OCI-LY7 (cell line): Measurements from ENCODE around the gene STPG3. TPM values are rescaled to one million over a fixed set of nuclear protein-coding genes. Genes with fewer than 3 reads are reported as not detected.
"Not testable (repeated sequence)": the region's sequence is repeated elsewhere in the genome, so short reads cannot be mapped to it uniquely, and the experiment has no call there.

Experiments
- BruUV-seq: library from RNA; stranded (reverse); fragments of 400-500 nt; replicated peaks from 2 replicates; lab custom pipeline; 2021; lab: Mats Ljungman, UMichigan
- CTCF ChIA-PET: fragments of 300-600 bp; sonication (Branson Sonifier 250); formaldehyde crosslinking; loops from one replicate; lab custom pipeline; 2022; ENCODE audit warnings: antibody characterized with exemption; ENCODE audit not compliant: unreplicated experiment; lab: Charles Lee
- POLR2A ChIA-PET: fragments of 300-600 bp; sonication (Branson Sonifier 250); formaldehyde crosslinking; loops from one replicate; lab custom pipeline; 2022; ENCODE audit warnings: antibody characterized with exemption; lab: Charles Lee
- DNase-seq: peaks from one replicate; pipeline ENCODE4 v3.0.0-alpha.2; 2015; ENCODE audit warnings: low spot score
- H2AFZ ChIP-seq: fragments of 200-600 bp; sonication (generic), shearing (Covaris generic); 2 replicates; pipeline ENCODE4 v1.6.1; 2014; ENCODE audit warnings: mild to moderate bottlenecking, antibody characterized with exemption, low read length, moderate library complexity
- H3K27ac ChIP-seq: fragments of 200-600 bp; sonication (generic); 2 replicates; pipeline ENCODE4 v1.5.1; 2014; ENCODE audit warnings: mixed run types, low read depth, mild to moderate bottlenecking, moderate library complexity, low read length, inconsistent platforms; ENCODE audit not compliant: poor library complexity, severe bottlenecking
- H3K36me3 ChIP-seq: fragments of 200-600 bp; sonication (generic); 2 replicates; pipeline ENCODE4 v1.6.1; 2014; ENCODE audit warnings: mild to moderate bottlenecking, antibody characterized with exemption, low read length, moderate library complexity, mixed read lengths; ENCODE audit not compliant: insufficient read depth
- H3K4me1 ChIP-seq: fragments of 200-600 bp; sonication (generic); 2 replicates; pipeline ENCODE4 v1.5.1; 2014; ENCODE audit warnings: mild to moderate bottlenecking, low read length; ENCODE audit not compliant: insufficient read depth, poor library complexity, severe bottlenecking
- H3K4me2 ChIP-seq: fragments of 200-600 bp; sonication (generic); 2 replicates; pipeline ENCODE4 v1.6.1; 2014; ENCODE audit warnings: mild to moderate bottlenecking, low read length
- H3K4me3 ChIP-seq: fragments of 200-600 bp; sonication (generic); 2 replicates; pipeline ENCODE4 v1.5.1; 2014; ENCODE audit warnings: mild to moderate bottlenecking, low read depth, low read length; ENCODE audit not compliant: poor library complexity, severe bottlenecking
- H3K79me2 ChIP-seq: fragments of 200-600 bp; sonication (generic); 2 replicates; pipeline ENCODE4 v1.6.1; 2016; ENCODE audit warnings: low read depth, mild to moderate bottlenecking, low read length, moderate library complexity, mixed read lengths; ENCODE audit not compliant: insufficient read depth
- H3K9me2 ChIP-seq: fragments of 200-600 bp; sonication (generic); 2 replicates; pipeline ENCODE4 v1.6.1; 2016; ENCODE audit warnings: mild to moderate bottlenecking, low read length, mixed read lengths; ENCODE audit not compliant: insufficient read depth
- H3K9me3 ChIP-seq: fragments of 200-600 bp; sonication (generic); 2 replicates; pipeline ENCODE4 v1.6.1; 2014; ENCODE audit warnings: mild to moderate bottlenecking, mixed run types, low read length, mixed read lengths
- H4K20me1 ChIP-seq: fragments of 200-600 bp; sonication (generic); 2 replicates; pipeline ENCODE4 v1.6.1; 2014; ENCODE audit warnings: mild to moderate bottlenecking, antibody characterized with exemption, low read length, moderate library complexity, mixed read lengths; ENCODE audit not compliant: insufficient read depth
- CTCF ChIP-seq: fragments of 200-600 bp; sonication (generic); conservative IDR thresholded peaks from 2 replicates; pipeline ENCODE4 v1.5.1; 2014; ENCODE audit warnings: mild to moderate bottlenecking, antibody characterized with exemption, low read length, moderate library complexity, mixed read lengths
- EZH2phosphoT487 ChIP-seq: fragments of 200-600 bp; sonication (generic); IDR thresholded peaks from 2 replicates; pipeline ENCODE4 v1.6.1; 2018; ENCODE audit warnings: low read depth, borderline replicate concordance, mild to moderate bottlenecking, mixed run types, antibody characterized with exemption, low read length, moderate library complexity, mixed read lengths
- intact Hi-C: fragments of 100-400 bp; cut with micrococcal nuclease; formaldehyde crosslinking; loops from one replicate; pipeline ENCODE4 v1.10.0; 2022; ENCODE audit not compliant: unreplicated experiment
- total RNA-seq, 2 experiments: library from RNA; depleted of rRNA in 1 of 2; stranded (reverse); fragments of >200 nt in 1 of 2; shearing (Covaris generic) in 1 of 2; gene quantifications; 2 replicates each; pipeline ENCODE4 v1.2.3, GENCODE V29; 2014 to 2022

The STPG3 gene
- total RNA-seq, 2 experiments from 2014 or later = 0.73 to 2.7 TPM

DNA sequence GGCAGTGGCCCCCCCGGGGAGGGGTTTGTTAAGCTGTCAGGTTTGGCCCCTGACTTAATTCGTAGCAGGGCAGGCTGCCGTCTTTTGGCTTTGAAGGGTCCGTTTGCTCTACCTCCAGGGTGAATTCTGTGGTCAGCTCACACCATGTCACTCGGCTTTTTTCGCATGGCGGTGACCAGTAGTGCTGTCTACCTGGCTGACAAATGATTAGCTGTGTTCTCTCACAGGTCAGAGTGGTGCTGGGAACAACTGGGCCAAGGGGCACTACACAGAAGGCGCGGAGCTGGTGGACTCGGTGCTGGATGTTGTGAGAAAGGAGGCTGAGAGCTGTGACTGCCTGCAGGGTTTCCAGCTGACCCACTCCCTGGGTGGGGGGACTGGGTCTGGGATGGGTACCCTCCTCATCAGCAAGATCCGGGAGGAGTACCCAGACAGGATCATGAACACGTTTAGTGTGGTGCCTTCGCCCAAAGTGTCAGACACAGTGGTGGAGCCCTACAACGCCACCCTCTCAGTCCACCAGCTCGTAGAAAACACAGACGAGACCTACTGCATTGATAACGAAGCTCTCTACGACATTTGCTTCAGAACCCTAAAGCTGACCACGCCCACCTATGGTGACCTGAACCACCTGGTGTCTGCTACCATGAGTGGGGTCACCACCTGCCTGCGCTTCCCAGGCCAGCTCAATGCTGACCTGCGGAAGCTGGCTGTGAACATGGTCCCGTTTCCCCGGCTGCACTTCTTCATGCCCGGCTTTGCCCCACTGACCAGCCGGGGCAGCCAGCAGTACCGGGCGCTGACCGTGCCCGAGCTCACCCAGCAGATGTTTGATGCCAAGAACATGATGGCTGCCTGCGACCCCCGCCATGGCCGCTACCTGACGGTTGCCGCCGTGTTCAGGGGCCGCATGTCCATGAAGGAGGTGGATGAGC, 8.6 kb upstream of the STPG3 start:
- Histone ChIP-seq H3K9me3 (no peaks in the 10 kb centered on the region), H3K36me3 (peaks cover 28% of the 10 kb centered on the region), H4K20me1 (peaks cover 14% of the 10 kb centered on the region), H3K4me1 (peaks cover 51% of the 10 kb centered on the region), H3K9me2 (no peaks in the 10 kb centered on the region), H3K4me2 (peak overlapping the region; percentile 99), H3K79me2 (peaks cover 34% of the 10 kb centered on the region), H3K27ac (peak overlapping the region; percentile 39), H2AFZ (no peak overlapping the region), H3K4me3 (peak overlapping the region; percentile 98)
- BruUV-seq = no TSS peak
- intact Hi-C loops = no loop called here
- POLR2A ChIA-PET = interaction anchor here (1.5 kb wide), 1 partner anchor 11 kb away, joined by 7 read pairs; no protein-coding TSS in a partner anchor
- CTCF ChIA-PET = no interaction called here
- no peak for DNase-seq
- TF ChIP-seq EZH2phosphoT487 (no peak), CTCF (no peak)

DNA sequence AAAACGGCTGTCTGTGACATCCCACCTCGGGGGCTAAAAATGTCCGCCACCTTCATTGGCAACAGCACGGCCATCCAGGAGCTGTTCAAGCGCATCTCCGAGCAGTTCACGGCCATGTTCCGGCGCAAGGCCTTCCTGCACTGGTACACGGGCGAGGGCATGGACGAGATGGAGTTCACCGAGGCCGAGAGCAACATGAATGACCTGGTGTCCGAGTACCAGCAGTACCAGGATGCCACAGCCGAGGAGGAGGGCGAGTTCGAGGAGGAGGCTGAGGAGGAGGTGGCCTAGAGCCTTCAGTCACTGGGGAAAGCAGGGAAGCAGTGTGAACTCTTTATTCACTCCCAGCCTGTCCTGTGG, 7.8 kb upstream of the STPG3 start:
- BruUV-seq = TSS peak; percentile 95

GRCh38 chr9:137243626-137244485, 7.2 kb upstream of the STPG3 start:
- no peaks in the 10 kb centered on the region for H3K9me3 ChIP-seq
- H3K27ac ChIP-seq = no peak overlapping the region
- H4K20me1 ChIP-seq = peaks cover 14% of the 10 kb centered on the region
- no peak overlapping the region for H2AFZ ChIP-seq
- ChIA-PET POLR2A (interaction anchor here (0.6 kb wide), 1 partner anchor 174 kb away, joined by 3 read pairs; the partner anchor contains the start of gene SAPCD2), CTCF (no interaction called here)
- H3K4me3 ChIP-seq = no peak overlapping the region
- BruUV-seq = no TSS peak
- intact Hi-C loops = no loop called here
- H3K36me3 ChIP-seq = peaks cover 28% of the 10 kb centered on the region
- TF ChIP-seq EZH2phosphoT487 (no peak), CTCF (no peak)
- peaks cover 27% of the 10 kb centered on the region for H3K79me2 ChIP-seq
- no peak for DNase-seq
- H3K4me2 ChIP-seq = peak overlapping the region; percentile 43
- peaks cover 39% of the 10 kb centered on the region for H3K4me1 ChIP-seq
- no peaks in the 10 kb centered on the region for H3K9me2 ChIP-seq

More for the DNA sequence above, 7.8 kb upstream of the STPG3 start:
- H3K4me3 ChIP-seq, DNase-seq, H3K27ac ChIP-seq, intact Hi-C loops, H3K9me2 ChIP-seq, CTCF ChIA-PET, H3K9me3 ChIP-seq, H2AFZ ChIP-seq: not testable (repeated sequence)
- peak overlapping the region; percentile 99 for H3K4me2 ChIP-seq
- POLR2A ChIA-PET = interaction anchor here (1.5 kb wide), 1 partner anchor 11 kb away, joined by 7 read pairs; no protein-coding TSS in a partner anchor
- H3K36me3 ChIP-seq = peaks cover 28% of the 10 kb centered on the region
- peaks cover 14% of the 10 kb centered on the region for H4K20me1 ChIP-seq
- H3K4me1 ChIP-seq = peaks cover 45% of the 10 kb centered on the region
- H3K79me2 ChIP-seq = peaks cover 33% of the 10 kb centered on the region
